SU-DHL-6 (cell line): ENCODE results near the gene TNIP3.

Source experiments
- H2AFZ ChIP-seq: fragments of 200-600 bp; sonication (generic); 2 replicates; pipeline ENCODE4 v1.6.1; 2014; ENCODE audit warnings: low read depth, mild to moderate bottlenecking, moderate library complexity, mixed read lengths, antibody characterized with exemption, low read length; ENCODE audit not compliant: severe bottlenecking
- H3F3A ChIP-seq: fragments of 200-600 bp; shearing (Covaris generic); 2 replicates; pipeline ENCODE4 v1.6.0; 2016; ENCODE audit warnings: antibody characterized with exemption, mild to moderate bottlenecking; ENCODE audit not compliant: insufficient read depth
- H3K27ac ChIP-seq: fragments of 200-600 bp; sonication (generic); 2 replicates; pipeline ENCODE4 v1.5.1; 2016; ENCODE audit warnings: low read depth, mild to moderate bottlenecking, low read length, moderate library complexity, mixed read lengths
- H3K27me3 ChIP-seq: fragments of 200-600 bp; sonication (generic), shearing (Covaris generic); 2 replicates; pipeline ENCODE4 v1.6.0; 2014; ENCODE audit warnings: mild to moderate bottlenecking, low read length
- H3K36me3 ChIP-seq: fragments of 200-600 bp; sonication (generic); 2 replicates; pipeline ENCODE4 v1.6.1; 2014; ENCODE audit warnings: mild to moderate bottlenecking, low read length, mixed read lengths
- H3K4me2 ChIP-seq: fragments of 300-600, 200-600 bp; shearing (Covaris generic), sonication (generic); 2 replicates; pipeline ENCODE4 v1.6.0; 2014; ENCODE audit warnings: low read length, low read depth, mild to moderate bottlenecking; ENCODE audit not compliant: poor library complexity, severe bottlenecking
- H3K4me3 ChIP-seq: fragments of 200-600 bp; sonication (generic); 2 replicates; pipeline ENCODE4 v1.5.1; 2014; ENCODE audit warnings: antibody characterized with exemption, low read length, mild to moderate bottlenecking, mixed read lengths; ENCODE audit not compliant: insufficient read depth, poor library complexity, severe bottlenecking
- H3K79me2 ChIP-seq: fragments of 200-600 bp; sonication (generic); 2 replicates; pipeline ENCODE4 v1.6.1; 2014; ENCODE audit warnings: mild to moderate bottlenecking, low read length, moderate library complexity; ENCODE audit not compliant: insufficient read depth
- H3K9ac ChIP-seq: fragments of 200-600 bp; sonication (generic); 2 replicates; pipeline ENCODE4 v1.7.0; 2014; ENCODE audit warnings: mild to moderate bottlenecking, low read length
- H3K9me2 ChIP-seq: fragments of 200-600 bp; sonication (generic); replicated peaks from 2 replicates; pipeline ENCODE4 v1.6.1; 2014; ENCODE audit warnings: low read length; ENCODE audit not compliant: insufficient read depth
- H3K9me3 ChIP-seq: fragments of 200-600 bp; sonication (generic); 2 replicates; pipeline ENCODE4 v1.6.1; 2014; ENCODE audit warnings: low read length, mixed read lengths; ENCODE audit not compliant: insufficient read depth
- H4K20me1 ChIP-seq: fragments of 200-600 bp; sonication (generic); 2 replicates; pipeline ENCODE4 v1.6.1; 2014; ENCODE audit warnings: low read depth, mild to moderate bottlenecking, antibody characterized with exemption, low read length, moderate library complexity, mixed read lengths
- CTCF ChIP-seq: fragments of 200-600 bp; sonication (generic); IDR thresholded peaks from one replicate; pipeline ENCODE4 v1.5.1; 2017; ENCODE audit warnings: antibody characterized with exemption, mild to moderate bottlenecking, low read length, moderate library complexity; ENCODE audit not compliant: insufficient read depth, poor library complexity, severe bottlenecking
- EZH2phosphoT487 ChIP-seq: fragments of 200-600 bp; sonication (generic), shearing (Covaris generic); conservative IDR thresholded peaks from 2 replicates; pipeline ENCODE4 v1.6.1; 2018; ENCODE audit warnings: mild to moderate bottlenecking, antibody characterized with exemption, low read length, moderate library complexity, mixed read lengths

Gene TNIP3

GRCh38 chr4:121119715-121120114 lies 44.4 kb downstream of the TNIP3 start:
- Histone ChIP-seq H3K79me2 (no peaks in the 10 kb centered on the region), H3K9ac (no peak overlapping the region), H3K9me3 (no peaks in the 10 kb centered on the region), H3K4me3 (no peak overlapping the region), H3K4me2 (no peak overlapping the region), H2AFZ (no peak overlapping the region), H3F3A (no peaks in the 10 kb centered on the region), H3K36me3 (no peaks in the 10 kb centered on the region), H3K27ac (no peak overlapping the region), H3K9me2 (no peaks in the 10 kb centered on the region), H4K20me1 (no peaks in the 10 kb centered on the region), H3K27me3 (no peaks in the 10 kb centered on the region)
- TF ChIP-seq EZH2phosphoT487 (no peak), CTCF (no peak)

GRCh38 chr4:121118344-121118743 lies 45.8 kb downstream of the TNIP3 start:
- Histone ChIP-seq H3K27me3 (no peaks in the 10 kb centered on the region), H3K4me2 (no peak overlapping the region), H3F3A (no peaks in the 10 kb centered on the region), H4K20me1 (no peaks in the 10 kb centered on the region), H3K9me2 (no peaks in the 10 kb centered on the region), H3K9me3 (no peaks in the 10 kb centered on the region), H3K27ac (no peak overlapping the region), H3K9ac (no peak overlapping the region), H3K4me3 (no peak overlapping the region), H2AFZ (no peak overlapping the region), H3K79me2 (no peaks in the 10 kb centered on the region), H3K36me3 (no peaks in the 10 kb centered on the region)
- TF ChIP-seq EZH2phosphoT487 (no peak), CTCF (no peak)

GRCh38 chr4:121114756-121115155 lies 49.4 kb downstream of the TNIP3 start:
- Histone ChIP-seq H3K27ac (no peak overlapping the region), H4K20me1 (no peaks in the 10 kb centered on the region), H3F3A (no peaks in the 10 kb centered on the region), H3K9me3 (no peaks in the 10 kb centered on the region), H3K36me3 (no peaks in the 10 kb centered on the region), H3K4me3 (no peak overlapping the region), H2AFZ (no peak overlapping the region), H3K9ac (no peak overlapping the region), H3K4me2 (no peak overlapping the region), H3K79me2 (no peaks in the 10 kb centered on the region), H3K27me3 (no peaks in the 10 kb centered on the region), H3K9me2 (no peaks in the 10 kb centered on the region)
- TF ChIP-seq CTCF (no peak), EZH2phosphoT487 (no peak)
